Measurements from ENCODE around the gene DSCAML1.

Gene DSCAML1

DNA sequence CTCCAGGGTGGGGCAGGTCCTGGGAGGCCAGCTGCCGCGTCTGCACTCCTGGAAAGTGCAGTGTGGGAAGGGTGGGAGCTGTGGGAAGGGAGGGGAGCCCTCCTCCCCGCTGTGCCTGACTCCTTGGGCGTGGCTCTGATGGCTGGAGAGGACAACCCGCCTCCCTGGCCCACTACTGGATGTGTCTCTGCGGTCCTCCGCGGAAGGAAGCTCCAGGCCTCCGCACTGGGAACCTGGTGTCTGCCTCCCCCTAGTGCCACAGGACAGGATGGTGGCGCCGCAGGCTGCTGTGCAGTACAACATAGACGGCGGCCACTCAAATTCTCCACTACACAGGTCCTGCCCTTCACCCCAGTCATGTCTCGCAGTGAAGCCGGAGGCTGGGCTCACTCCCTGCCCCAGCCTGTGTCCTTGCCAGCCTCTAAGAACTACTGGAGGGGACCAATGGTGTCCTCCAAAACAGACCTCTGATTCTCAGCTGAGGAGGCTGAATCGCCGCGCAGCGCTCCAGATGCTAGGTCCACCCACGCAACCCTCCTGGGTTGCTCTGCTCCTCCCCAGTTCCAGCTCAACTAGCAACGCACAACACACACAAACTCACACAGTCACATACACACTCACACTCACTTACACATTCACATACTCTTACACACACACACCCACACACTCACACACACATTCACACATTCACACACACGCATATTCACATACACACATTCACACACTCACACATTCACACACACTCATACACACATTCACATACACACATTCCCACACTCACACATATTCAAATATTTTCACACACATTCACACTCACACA lies 12.4 kb upstream of the DSCAML1 start:
- H3K4me3 ChIP-seq (ENCODE audit: control insufficient read depth, low read depth, low read length), result no peak overlapping the region
- TF ChIP-seq, protein P1, sequence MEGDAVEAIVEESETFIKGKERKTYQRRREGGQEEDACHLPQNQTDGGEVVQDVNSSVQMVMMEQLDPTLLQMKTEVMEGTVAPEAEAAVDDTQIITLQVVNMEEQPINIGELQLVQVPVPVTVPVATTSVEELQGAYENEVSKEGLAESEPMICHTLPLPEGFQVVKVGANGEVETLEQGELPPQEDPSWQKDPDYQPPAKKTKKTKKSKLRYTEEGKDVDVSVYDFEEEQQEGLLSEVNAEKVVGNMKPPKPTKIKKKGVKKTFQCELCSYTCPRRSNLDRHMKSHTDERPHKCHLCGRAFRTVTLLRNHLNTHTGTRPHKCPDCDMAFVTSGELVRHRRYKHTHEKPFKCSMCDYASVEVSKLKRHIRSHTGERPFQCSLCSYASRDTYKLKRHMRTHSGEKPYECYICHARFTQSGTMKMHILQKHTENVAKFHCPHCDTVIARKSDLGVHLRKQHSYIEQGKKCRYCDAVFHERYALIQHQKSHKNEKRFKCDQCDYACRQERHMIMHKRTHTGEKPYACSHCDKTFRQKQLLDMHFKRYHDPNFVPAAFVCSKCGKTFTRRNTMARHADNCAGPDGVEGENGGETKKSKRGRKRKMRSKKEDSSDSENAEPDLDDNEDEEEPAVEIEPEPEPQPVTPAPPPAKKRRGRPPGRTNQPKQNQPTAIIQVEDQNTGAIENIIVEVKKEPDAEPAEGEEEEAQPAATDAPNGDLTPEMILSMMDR (IDR thresholded peaks at IDR 0.05; ENCODE audit: control insufficient read depth, insufficient read depth, low read depth, low read length, missing control alignments), result peak; percentile 24
- DNase-seq (ENCODE audit: low read depth), result no peak

DNA sequence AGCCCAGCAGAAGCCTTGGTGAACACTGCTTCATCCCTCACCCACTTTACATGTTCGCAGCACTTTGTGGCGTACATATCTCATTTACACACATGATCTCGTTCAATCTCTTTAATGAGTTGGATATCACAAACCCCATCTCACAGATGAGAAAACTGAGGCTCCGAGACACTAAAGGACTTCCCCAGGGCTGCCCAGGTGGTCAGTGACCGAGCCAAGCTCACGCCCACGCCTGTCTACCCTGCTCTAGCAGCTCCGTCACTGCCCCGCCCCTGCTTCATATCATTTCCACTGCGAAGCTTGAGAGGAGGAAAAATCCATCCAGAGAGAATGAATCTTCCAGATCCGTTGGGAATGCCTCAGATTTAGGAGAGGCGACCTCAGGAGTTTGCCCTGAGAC lies 11.8 kb upstream of the DSCAML1 start:
- H3K4me3 ChIP-seq (ENCODE audit: control insufficient read depth, low read depth, low read length), result no peak overlapping the region
- TF ChIP-seq, protein P1 (IDR thresholded peaks at IDR 0.05; ENCODE audit: control insufficient read depth, insufficient read depth, low read depth, low read length, missing control alignments), result no peak
- DNase-seq (ENCODE audit: low read depth), result no peak

DNA sequence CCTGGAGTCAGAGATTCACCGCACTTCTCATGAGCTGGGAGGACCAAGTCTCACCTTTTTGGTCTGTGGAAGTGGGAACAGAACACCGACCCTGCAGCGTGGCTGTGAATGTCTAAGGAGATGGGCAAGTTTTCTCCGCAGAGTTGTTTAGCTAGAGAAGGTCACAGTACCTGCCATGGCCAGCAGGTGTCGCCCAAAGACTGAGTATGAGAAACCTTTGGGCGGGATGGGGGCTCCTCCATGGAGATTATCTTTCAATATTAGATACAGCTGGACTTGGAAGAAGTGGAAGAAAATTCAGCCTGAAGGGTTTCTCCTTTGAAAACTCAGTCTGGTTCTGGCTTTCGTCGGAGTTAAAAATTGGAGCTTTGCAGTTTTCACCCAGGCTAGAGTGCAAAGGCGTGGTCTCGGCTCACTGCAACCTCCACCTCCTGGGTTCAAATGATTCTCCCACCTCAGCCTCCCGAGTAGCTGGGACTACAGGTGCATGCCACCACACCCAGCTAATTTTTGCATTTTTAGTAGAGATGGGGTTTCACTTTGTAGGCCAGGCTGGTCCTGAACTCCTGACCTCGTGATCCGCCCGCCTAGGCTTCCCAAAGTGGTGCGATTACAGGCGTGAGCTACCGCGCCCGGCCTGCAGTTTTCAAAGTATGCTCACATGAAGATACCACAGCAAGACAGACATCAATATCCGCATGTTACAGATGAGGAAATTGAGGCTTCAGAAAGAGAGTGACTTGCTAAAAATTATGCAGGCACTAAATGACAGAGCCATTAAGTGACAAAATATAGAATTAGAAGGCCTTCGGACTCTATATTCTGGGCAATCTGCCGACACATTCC lies 10.7 kb upstream of the DSCAML1 start:
- TF ChIP-seq, protein P1 (IDR thresholded peaks at IDR 0.05; ENCODE audit: control insufficient read depth, insufficient read depth, low read depth, low read length, missing control alignments), result peak; percentile 89
- DNase-seq (ENCODE audit: low read depth), result no peak
- H3K4me3 ChIP-seq (ENCODE audit: control insufficient read depth, low read depth, low read length), result no peak overlapping the region

DNA sequence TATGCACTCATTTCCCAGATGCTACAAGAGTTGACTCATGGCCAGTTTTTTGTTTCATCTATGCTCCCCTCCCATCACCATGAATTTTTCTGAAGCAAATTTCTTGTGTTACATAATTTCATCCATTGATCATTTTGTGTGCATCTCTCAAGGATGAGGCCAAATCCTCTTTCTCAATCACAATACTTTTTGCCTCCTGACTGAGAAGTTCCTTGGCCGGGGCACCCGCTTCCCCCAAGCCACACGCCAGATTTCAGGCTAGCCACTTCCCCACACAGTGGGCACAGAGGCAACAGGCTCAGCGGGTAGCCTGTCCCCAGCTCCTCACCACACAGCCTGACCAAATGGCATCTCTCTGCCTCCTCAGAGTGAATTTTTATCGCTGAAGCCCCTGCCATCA lies 9.8 kb upstream of the DSCAML1 start:
- TF ChIP-seq, protein P1 (IDR thresholded peaks at IDR 0.05; ENCODE audit: control insufficient read depth, insufficient read depth, low read depth, low read length, missing control alignments), result no peak
- no peak for DNase-seq (ENCODE audit: low read depth)
- no peak overlapping the region for H3K4me3 ChIP-seq (ENCODE audit: control insufficient read depth, low read depth, low read length)

DNA sequence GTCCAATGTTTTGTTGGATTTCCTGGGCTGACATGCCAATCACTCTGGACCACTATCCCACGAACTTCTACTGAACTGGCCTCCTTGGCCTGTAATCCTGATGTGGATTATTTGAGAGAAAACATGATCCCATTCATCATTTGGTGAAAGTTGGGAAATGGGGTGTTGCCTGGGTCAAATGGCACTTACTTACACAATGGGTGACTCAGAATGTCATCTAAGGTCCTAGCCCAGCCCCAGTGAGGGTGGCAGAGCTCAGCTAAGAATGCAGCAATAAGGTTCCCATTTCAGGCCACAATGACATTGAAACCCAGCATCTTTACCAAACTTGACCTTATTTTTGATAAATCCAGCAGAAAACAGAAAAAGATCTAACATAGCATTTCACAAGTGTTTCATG lies 8.0 kb upstream of the DSCAML1 start:
- no peak for DNase-seq (ENCODE audit: low read depth)
- TF ChIP-seq, protein P1 (IDR thresholded peaks at IDR 0.05; ENCODE audit: control insufficient read depth, insufficient read depth, low read depth, low read length, missing control alignments), result no peak
- no peak overlapping the region for H3K4me3 ChIP-seq (ENCODE audit: control insufficient read depth, low read depth, low read length)

DNA sequence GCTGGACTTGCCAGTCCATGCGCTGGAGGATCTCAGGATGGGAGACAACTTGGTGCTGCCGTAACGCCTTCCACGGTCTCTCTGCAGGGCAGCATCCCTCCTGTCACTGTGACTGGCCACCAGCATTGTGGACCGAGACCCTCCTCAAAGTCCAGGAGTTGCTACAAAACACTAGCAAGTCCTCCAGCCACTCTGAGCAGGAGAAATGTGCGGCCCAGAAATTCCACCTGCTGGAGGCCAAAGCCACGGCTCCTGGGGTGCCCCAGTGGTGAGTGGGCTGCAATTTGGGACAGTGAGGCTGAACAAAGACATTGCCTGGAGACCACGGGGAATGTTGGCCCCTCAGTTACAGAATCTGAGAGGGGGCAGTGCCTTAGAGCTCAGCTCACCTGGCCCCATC lies 6.9 kb upstream of the DSCAML1 start:
- DNase-seq (ENCODE audit: low read depth), result no peak
- no peak overlapping the region for H3K4me3 ChIP-seq (ENCODE audit: control insufficient read depth, low read depth, low read length)
- TF ChIP-seq, protein P1 (IDR thresholded peaks at IDR 0.05; ENCODE audit: control insufficient read depth, insufficient read depth, low read depth, low read length, missing control alignments), result no peak

Measured in AG09309 (cell line).